ENCODE data around the gene BLOC1S5. TPM values are rescaled to one million over a fixed set of nuclear protein-coding genes. Genes with fewer than 3 reads are reported as not detected.

Gene BLOC1S5
- total and polyA plus RNA-seq, 2 donors (not counting 3 experiments of a cell fraction or from before 2014, with no cell fraction given): 3.9 to 19.1 TPM

DNA sequence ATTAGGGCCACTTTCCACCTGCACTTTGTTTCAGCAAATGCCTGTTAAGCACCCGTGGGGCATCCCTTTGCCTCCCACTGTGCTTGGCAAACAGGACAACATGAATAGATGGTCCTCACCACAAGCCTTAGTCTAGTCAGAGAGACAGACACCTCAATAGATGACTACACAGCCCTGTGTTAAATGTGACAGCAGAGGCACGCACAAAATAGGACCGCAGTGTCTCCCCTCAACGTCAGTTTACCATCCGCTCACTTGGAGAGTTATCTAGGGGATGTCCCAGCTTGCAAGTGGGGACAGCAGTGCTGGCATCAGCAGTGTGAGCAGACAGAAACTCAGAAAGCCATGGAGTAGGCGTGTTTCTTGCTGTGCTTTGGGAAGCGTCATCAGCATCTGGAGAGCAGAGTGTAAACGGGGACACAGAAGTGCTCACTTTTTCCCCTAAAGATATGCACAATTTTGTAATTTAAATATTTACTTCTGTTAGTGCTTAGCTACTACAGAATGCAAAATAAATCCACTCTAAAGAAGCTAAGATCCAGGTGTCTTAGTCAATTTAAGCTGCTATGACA, 87.6 kb downstream of the BLOC1S5 start:
- peak overlapping the region; percentile 64 for H3K9ac ChIP-seq (replicated peaks; ENCODE audit: extremely low read depth, insufficient read depth, low read length)
- DNase-seq (ENCODE audit: low read depth, low spot score): no peak
- no peaks in the 10 kb centered on the region for H3K36me3 ChIP-seq (ENCODE audit: control insufficient read depth in 2 of 2, extremely low read depth in 1 of 2, insufficient read depth in 2 of 2, low read length in 2 of 2)
- TF ChIP-seq FOS (IDR thresholded peaks at IDR 0.05; ENCODE audit: borderline replicate concordance, insufficient read depth, low read length): no peak
- no peak for TF ChIP-seq EZH2 (IDR thresholded peaks at IDR 0.05; ENCODE audit: borderline replicate concordance, low read depth, low read length, severe bottlenecking)
- TF ChIP-seq MYC (IDR thresholded peaks at IDR 0.05; ENCODE audit: low read depth, low read length): no peak
- no peak for TF ChIP-seq JUN (IDR thresholded peaks at IDR 0.05; ENCODE audit: borderline replicate concordance, insufficient read depth, insufficient read length, low read depth)
- TF ChIP-seq, protein P1, sequence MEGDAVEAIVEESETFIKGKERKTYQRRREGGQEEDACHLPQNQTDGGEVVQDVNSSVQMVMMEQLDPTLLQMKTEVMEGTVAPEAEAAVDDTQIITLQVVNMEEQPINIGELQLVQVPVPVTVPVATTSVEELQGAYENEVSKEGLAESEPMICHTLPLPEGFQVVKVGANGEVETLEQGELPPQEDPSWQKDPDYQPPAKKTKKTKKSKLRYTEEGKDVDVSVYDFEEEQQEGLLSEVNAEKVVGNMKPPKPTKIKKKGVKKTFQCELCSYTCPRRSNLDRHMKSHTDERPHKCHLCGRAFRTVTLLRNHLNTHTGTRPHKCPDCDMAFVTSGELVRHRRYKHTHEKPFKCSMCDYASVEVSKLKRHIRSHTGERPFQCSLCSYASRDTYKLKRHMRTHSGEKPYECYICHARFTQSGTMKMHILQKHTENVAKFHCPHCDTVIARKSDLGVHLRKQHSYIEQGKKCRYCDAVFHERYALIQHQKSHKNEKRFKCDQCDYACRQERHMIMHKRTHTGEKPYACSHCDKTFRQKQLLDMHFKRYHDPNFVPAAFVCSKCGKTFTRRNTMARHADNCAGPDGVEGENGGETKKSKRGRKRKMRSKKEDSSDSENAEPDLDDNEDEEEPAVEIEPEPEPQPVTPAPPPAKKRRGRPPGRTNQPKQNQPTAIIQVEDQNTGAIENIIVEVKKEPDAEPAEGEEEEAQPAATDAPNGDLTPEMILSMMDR (IDR thresholded peaks at IDR 0.05; ENCODE audit: extremely low read depth in 1 of 2, insufficient read depth in 1 of 2, low read depth in 1 of 2, low read length in 2 of 2): no peak
- TF ChIP-seq, protein P2, sequence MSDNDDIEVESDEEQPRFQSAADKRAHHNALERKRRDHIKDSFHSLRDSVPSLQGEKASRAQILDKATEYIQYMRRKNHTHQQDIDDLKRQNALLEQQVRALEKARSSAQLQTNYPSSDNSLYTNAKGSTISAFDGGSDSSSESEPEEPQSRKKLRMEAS (IDR thresholded peaks at IDR 0.05; ENCODE audit: insufficient read depth, insufficient read length): no peak
- TF ChIP-seq GATA2 (IDR thresholded peaks at IDR 0.05; ENCODE audit: insufficient read depth, insufficient read length, low read depth, low read length): no peak
- no peak for TF ChIP-seq POLR2A (IDR thresholded peaks at IDR 0.05; ENCODE audit: low read depth, low read length)
- no peaks in the 10 kb centered on the region for H3K27me3 ChIP-seq (ENCODE audit: control insufficient read depth in 2 of 2, insufficient read depth in 2 of 2, low read length in 2 of 2)
- peaks cover 36% of the 10 kb centered on the region for H3K4me1 ChIP-seq (ENCODE audit: control insufficient read depth, extremely low read depth, insufficient read depth, low read length)
- no peaks in the 10 kb centered on the region for H3K9me1 ChIP-seq (replicated peaks; ENCODE audit: control insufficient read depth, extremely low read depth, insufficient read depth, low read length)
- H3K4me3 ChIP-seq (replicated peaks in 1 of 3; ENCODE audit: insufficient read depth in 1 of 3, low read depth in 1 of 3, low read length in 3 of 3): no peak overlapping the region
- no peak for FAIRE-seq
- intact Hi-C loops (cut with micrococcal nuclease) (no loop called here), dilution Hi-C loops (cut with MboI; ENCODE audit: extremely low pct_ligation_motif_present, low sequenced_read_pairs) (no loop called here)
- ChIA-PET CTCF (interaction anchor here (1.0 to 4.9 kb wide), 4 partner anchors 15 to 83 kb away, joined by 4 to 42 read pairs (median 10); no protein-coding TSS in a partner anchor), POLR2A (interaction anchor here (1.7 to 4.1 kb wide), 3 partner anchors 16 to 74 kb away, joined by 5 to 33 read pairs (median 21); no protein-coding TSS in a partner anchor)
- H3K4me2 ChIP-seq (ENCODE audit: insufficient read depth, low read length): peak overlapping the region; percentile 8
- H2AFZ ChIP-seq (ENCODE audit: low read depth, low read length): no peak overlapping the region
- H3K79me2 ChIP-seq (ENCODE audit: control insufficient read depth, insufficient read depth, low read length): no peaks in the 10 kb centered on the region
- H4K20me1 ChIP-seq (replicated peaks; ENCODE audit: control insufficient read depth, extremely low read depth, insufficient read depth, low read length): no peaks in the 10 kb centered on the region
- H3K9me3 ChIP-seq (replicated peaks; ENCODE audit: control insufficient read depth, insufficient read depth, low read length): no peaks in the 10 kb centered on the region
- H3K27ac ChIP-seq (ENCODE audit: insufficient read depth, low read depth, low read length): peak overlapping the region; percentile 85
- no TSS peak for BruUV-seq (replicated peaks)

All from endothelial cell of umbilical vein (primary cell).